ENCODE measurements around the gene KRTAP2-4.

- TF ChIP-seq EP300 (IDR thresholded peaks at IDR 0.05; ENCODE audit: borderline replicate concordance) (no peak), CEBPB (IDR thresholded peaks at IDR 0.05) (no peak), EGR1 (IDR thresholded peaks at IDR 0.05) (no peak)
Measured at GRCh38 chr17:41071606-41072360, 6.1 kb upstream of the KRTAP2-4 start.

All from Ishikawa (cell line).